ENCODE results near the gene TFF3.

Gene TFF3

GRCh38 chr21:42353623-42354022 lies 38.4 kb upstream of the TFF3 start:
- CTCF ChIA-PET, result interaction anchor here (0.6 to 1.7 kb wide), 3 partner anchors 28 to 156 kb away, joined by 4 to 6 read pairs (median 5); no protein-coding TSS in a partner anchor
- POLR2A ChIA-PET, result interaction anchor here (0.9 kb wide), 1 partner anchor 12 kb away, joined by 3 read pairs; no protein-coding TSS in a partner anchor
- Histone ChIP-seq H3K4me1 (ENCODE audit: control insufficient read depth, insufficient read depth, low read length) (no peaks in the 10 kb centered on the region), H3K9me3 (ENCODE audit: control insufficient read depth, insufficient read depth, low read depth, low read length) (no peaks in the 10 kb centered on the region), H3K4me3 (ENCODE audit: low read depth, low read length) (no peak overlapping the region), H3K36me3 (ENCODE audit: control insufficient read depth in 2 of 2, insufficient read depth in 1 of 2, low read length in 2 of 2) (no peaks in the 10 kb centered on the region), H3K27ac (ENCODE audit: extremely low read depth, low read depth, low read length) (no peak overlapping the region)
- TF ChIP-seq ZBTB44 (tag by site-specific recombination; IDR thresholded peaks at IDR 0.05) (no peak), ZNF654 (tag by site-specific recombination; IDR thresholded peaks at IDR 0.05; ENCODE audit: low read depth) (no peak), ZNF335 (tag by site-specific recombination; conservative IDR thresholded peaks at IDR 0.05) (no peak), ZNF214 (tag by site-specific recombination; IDR thresholded peaks at IDR 0.05; ENCODE audit: borderline replicate concordance) (no peak), PBX3 (CRISPR knock-in tag; IDR thresholded peaks at IDR 0.05) (no peak), ZBTB10 (tag by site-specific recombination; IDR thresholded peaks at IDR 0.05) (no peak), PRDM10 (tag by site-specific recombination; IDR thresholded peaks at IDR 0.05) (no peak), ZNF704 (tag by site-specific recombination; IDR thresholded peaks at IDR 0.05) (no peak), PRDM6 (tag by site-specific recombination; IDR thresholded peaks at IDR 0.05) (no peak), OVOL3 (tag by site-specific recombination; IDR thresholded peaks at IDR 0.05) (no peak), ZNF404 (tag by site-specific recombination; IDR thresholded peaks at IDR 0.05) (no peak)
